ENCODE measurements around the gene MAPK12.

DNA sequence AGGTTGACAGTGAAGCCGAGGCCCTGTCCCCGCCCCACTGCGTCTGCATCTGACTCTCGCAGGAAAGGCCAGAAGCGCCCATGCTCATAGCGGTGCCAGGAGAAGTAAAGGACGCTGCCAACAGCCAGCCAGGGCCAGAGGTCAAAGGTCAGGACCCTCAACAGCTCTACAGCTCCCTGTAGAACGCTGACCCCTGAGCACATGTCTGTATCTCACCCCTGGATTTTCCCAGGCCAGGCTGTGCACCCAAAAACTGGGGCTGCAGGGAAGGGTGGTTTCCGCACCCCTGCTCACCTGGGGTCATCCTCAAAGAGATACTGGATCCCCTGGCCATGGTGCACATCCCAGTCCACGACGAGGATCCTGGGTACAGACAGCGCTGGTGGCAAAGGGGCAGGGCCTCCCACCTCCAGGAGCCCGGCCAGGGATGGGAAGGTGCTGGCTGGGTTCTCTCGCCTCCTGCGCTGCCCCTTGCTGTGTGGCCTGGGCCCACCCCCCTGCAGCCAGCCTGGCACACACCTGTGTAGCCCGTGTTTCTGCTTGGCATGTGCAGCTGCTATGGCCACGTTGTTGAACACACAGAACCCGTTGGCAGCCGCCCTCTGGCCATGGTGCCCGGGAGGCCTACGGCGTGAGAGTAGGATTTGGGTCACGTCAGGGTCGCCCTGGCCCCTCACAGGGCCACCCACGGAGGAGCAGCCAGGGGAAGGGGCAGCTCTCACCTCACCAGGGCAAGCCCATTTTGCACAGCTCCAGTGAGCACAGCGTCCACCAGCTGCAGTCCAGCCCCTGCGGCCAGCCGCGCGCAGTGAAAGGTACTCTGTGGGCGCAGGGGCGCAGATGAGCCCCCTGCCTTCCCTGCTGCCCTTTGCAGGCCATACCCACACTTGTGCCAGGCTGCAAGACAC is 11.9 kb downstream of the MAPK12 start:
- TF ChIP-seq, protein P1, sequence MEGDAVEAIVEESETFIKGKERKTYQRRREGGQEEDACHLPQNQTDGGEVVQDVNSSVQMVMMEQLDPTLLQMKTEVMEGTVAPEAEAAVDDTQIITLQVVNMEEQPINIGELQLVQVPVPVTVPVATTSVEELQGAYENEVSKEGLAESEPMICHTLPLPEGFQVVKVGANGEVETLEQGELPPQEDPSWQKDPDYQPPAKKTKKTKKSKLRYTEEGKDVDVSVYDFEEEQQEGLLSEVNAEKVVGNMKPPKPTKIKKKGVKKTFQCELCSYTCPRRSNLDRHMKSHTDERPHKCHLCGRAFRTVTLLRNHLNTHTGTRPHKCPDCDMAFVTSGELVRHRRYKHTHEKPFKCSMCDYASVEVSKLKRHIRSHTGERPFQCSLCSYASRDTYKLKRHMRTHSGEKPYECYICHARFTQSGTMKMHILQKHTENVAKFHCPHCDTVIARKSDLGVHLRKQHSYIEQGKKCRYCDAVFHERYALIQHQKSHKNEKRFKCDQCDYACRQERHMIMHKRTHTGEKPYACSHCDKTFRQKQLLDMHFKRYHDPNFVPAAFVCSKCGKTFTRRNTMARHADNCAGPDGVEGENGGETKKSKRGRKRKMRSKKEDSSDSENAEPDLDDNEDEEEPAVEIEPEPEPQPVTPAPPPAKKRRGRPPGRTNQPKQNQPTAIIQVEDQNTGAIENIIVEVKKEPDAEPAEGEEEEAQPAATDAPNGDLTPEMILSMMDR (IDR thresholded peaks at IDR 0.05), result no peak
- TF ChIP-seq POLR2A (IDR thresholded peaks at IDR 0.05), result no peak
